Loucy (cell line): Measurements from ENCODE around the gene ZNF76.

ENCODE experiments used
- H2AFZ ChIP-seq: fragments of 200-600 bp; sonication (generic); 2 replicates; pipeline ENCODE4 v1.6.0; 2016; ENCODE audit warnings: antibody characterized with exemption, mild to moderate bottlenecking, low read length, moderate library complexity
- H3F3A ChIP-seq: fragments of 200-600 bp; 2 replicates; pipeline ENCODE4 v1.6.0; 2016; ENCODE audit warnings: antibody characterized with exemption, low read depth, mild to moderate bottlenecking
- H3K27me3 ChIP-seq: fragments of 200-600 bp; sonication (generic); 2 replicates; pipeline ENCODE4 v1.6.1; 2014; ENCODE audit warnings: low read length, mild to moderate bottlenecking; ENCODE audit not compliant: insufficient read depth, poor library complexity, severe bottlenecking
- H3K36me3 ChIP-seq: fragments of 200-600 bp; sonication (generic); 2 replicates; pipeline ENCODE4 v1.6.1; 2016; ENCODE audit warnings: low read length; ENCODE audit not compliant: insufficient read depth
- H3K4me1 ChIP-seq: fragments of 200-600 bp; sonication (generic); 2 replicates; pipeline ENCODE4 v1.5.1; 2014; ENCODE audit warnings: low read length, mild to moderate bottlenecking; ENCODE audit not compliant: insufficient read depth, poor library complexity, severe bottlenecking
- H3K4me2 ChIP-seq: fragments of 200-600 bp; sonication (generic); 2 replicates; pipeline ENCODE4 v1.6.0; 2014; ENCODE audit warnings: antibody characterized with exemption, low read length, low read depth, mild to moderate bottlenecking; ENCODE audit not compliant: poor library complexity, severe bottlenecking
- H3K4me3 ChIP-seq: fragments of 200-600 bp; sonication (generic); 2 replicates; pipeline ENCODE4 v1.5.1; 2014; ENCODE audit warnings: low read length, mild to moderate bottlenecking, mixed read lengths; ENCODE audit not compliant: poor library complexity, severe bottlenecking
- H3K79me2 ChIP-seq: fragments of 200-600 bp; sonication (generic); 2 replicates; pipeline ENCODE4 v1.6.1; 2014; ENCODE audit warnings: low read length; ENCODE audit not compliant: insufficient read depth
- H3K9ac ChIP-seq: fragments of 200-600 bp; sonication (generic); 2 replicates; pipeline ENCODE4 v1.6.0; 2014; ENCODE audit warnings: mild to moderate bottlenecking, low read depth, low read length, moderate library complexity; ENCODE audit not compliant: poor library complexity, severe bottlenecking
- H3K9me2 ChIP-seq: fragments of 200-600 bp; sonication (generic); replicated peaks from 2 replicates; pipeline ENCODE4 v1.6.1; 2016; ENCODE audit warnings: low read depth, low read length, mixed read lengths
- H3K9me3 ChIP-seq: fragments of 200-600 bp; sonication (generic); 2 replicates; pipeline ENCODE4 v1.6.1; 2014; ENCODE audit warnings: mild to moderate bottlenecking, antibody characterized with exemption, low read length, low read depth; ENCODE audit not compliant: insufficient read depth
- H4K20me1 ChIP-seq: fragments of 200-600 bp; sonication (generic); 2 replicates; pipeline ENCODE4 v1.6.0; 2014; ENCODE audit warnings: antibody characterized with exemption, low read length, mild to moderate bottlenecking; ENCODE audit not compliant: insufficient read depth, poor library complexity, severe bottlenecking
- CTCF ChIP-seq: fragments of 200-600 bp; sonication (generic); conservative IDR thresholded peaks from 2 replicates; pipeline ENCODE4 v1.5.1; 2014; ENCODE audit warnings: mild to moderate bottlenecking, antibody characterized with exemption, low read length
- EZH2phosphoT487 ChIP-seq: fragments of 200-600 bp; IDR thresholded peaks from 2 replicates; pipeline ENCODE4 v1.6.1; 2018; ENCODE audit warnings: antibody characterized with exemption, mild to moderate bottlenecking, moderate library complexity, borderline replicate concordance

Gene ZNF76

GRCh38 chr6:35318196-35319171 lies 58.9 kb downstream of the ZNF76 start:
- Histone ChIP-seq H3K4me1 (peaks cover 11% of the 10 kb centered on the region), H3K9ac (no peak overlapping the region), H3K27me3 (no peaks in the 10 kb centered on the region), H3K4me2 (no peak overlapping the region), H3K9me3 (no peaks in the 10 kb centered on the region), H3K36me3 (peaks cover 63% of the 10 kb centered on the region; the same call in 1 of the 2 replicates), H2AFZ (no peak overlapping the region), H3K4me3 (no peak overlapping the region), H3K9me2 (no peaks in the 10 kb centered on the region), H3F3A (no peaks in the 10 kb centered on the region), H4K20me1 (no peaks in the 10 kb centered on the region), H3K79me2 (peaks cover 30% of the 10 kb centered on the region; the same call in 1 of the 2 replicates)
- TF ChIP-seq CTCF, result no peak
- TF ChIP-seq EZH2phosphoT487, result no peak

DNA sequence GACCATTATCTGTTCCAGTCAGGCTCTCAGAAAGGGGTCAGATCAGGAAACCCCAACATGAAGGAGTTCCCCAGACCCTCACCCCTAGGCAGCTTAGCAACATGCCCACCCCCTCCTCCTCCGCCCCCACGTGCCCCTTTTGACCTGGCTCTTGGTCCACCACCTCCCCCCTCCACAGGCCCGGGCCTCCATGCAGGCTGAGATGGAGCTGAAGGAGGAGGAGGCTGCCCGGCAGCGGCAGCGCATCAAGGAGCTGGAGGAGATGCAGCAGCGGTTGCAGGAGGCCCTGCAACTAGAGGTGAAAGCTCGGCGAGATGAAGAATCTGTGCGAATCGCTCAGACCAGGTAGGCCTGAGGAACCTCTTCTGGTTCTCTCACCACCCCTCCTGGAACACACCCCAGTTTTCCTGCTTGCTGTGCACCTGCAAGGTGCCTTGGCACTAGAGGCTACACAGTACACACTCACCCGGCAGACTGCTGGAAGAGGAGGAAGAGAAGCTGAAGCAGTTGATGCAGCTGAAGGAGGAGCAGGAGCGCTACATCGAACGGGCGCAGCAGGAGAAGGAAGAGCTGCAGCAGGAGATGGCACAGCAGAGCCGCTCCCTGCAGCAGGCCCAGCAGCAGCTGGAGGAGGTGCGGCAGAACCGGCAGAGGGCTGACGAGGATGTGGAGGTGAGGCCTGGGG lies 60.0 kb downstream of the ZNF76 start:
- no peaks in the 10 kb centered on the region for H4K20me1 ChIP-seq
- no peak overlapping the region for H2AFZ ChIP-seq
- no peaks in the 10 kb centered on the region for H3F3A ChIP-seq
- no peak overlapping the region for H3K4me3 ChIP-seq
- no peaks in the 10 kb centered on the region for H3K9me2 ChIP-seq
- H3K36me3 ChIP-seq, result peaks cover 63% of the 10 kb centered on the region; the same call in 1 of the 2 replicates
- H3K9ac ChIP-seq, result no peak overlapping the region
- TF ChIP-seq CTCF, result no peak
- TF ChIP-seq EZH2phosphoT487, result no peak
- no peak overlapping the region for H3K4me2 ChIP-seq
- no peaks in the 10 kb centered on the region for H3K9me3 ChIP-seq
- peaks cover 7% of the 10 kb centered on the region for H3K4me1 ChIP-seq
- H3K27me3 ChIP-seq, result no peaks in the 10 kb centered on the region
- H3K79me2 ChIP-seq, result peaks cover 29% of the 10 kb centered on the region; the same call in 1 of the 2 replicates

DNA sequence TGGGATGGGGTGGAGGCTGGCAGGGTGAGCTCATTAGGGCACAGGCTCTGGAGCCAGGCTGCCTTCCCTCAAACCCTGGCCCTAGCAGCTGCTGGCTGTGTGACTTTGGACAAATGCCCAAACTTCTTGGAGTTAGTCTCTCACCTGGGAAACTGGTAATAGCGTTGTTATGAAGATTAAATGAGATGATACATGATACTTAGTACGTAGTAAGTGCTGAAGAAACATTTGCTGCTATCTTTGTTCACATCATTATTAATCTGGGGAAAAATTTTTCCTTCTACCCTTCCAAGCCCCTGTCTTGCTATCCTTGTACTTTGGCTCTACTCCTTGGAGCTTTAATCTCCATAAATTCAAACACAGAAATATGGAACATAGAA lies 60.5 kb downstream of the ZNF76 start:
- Histone ChIP-seq H3K36me3 (peaks cover 63% of the 10 kb centered on the region; the same call in 1 of the 2 replicates), H3K9ac (no peak overlapping the region), H3K4me1 (peaks cover 6% of the 10 kb centered on the region), H3K79me2 (peaks cover 24% of the 10 kb centered on the region; the same call in 1 of the 2 replicates), H3F3A (no peaks in the 10 kb centered on the region), H3K9me2 (no peaks in the 10 kb centered on the region), H4K20me1 (no peaks in the 10 kb centered on the region), H2AFZ (no peak overlapping the region), H3K4me2 (no peak overlapping the region), H3K4me3 (no peak overlapping the region), H3K9me3 (no peaks in the 10 kb centered on the region), H3K27me3 (no peaks in the 10 kb centered on the region)
- TF ChIP-seq CTCF (no peak), EZH2phosphoT487 (no peak)
